ENCODE data around the gene PROX1. TPM values are rescaled to one million over a fixed set of nuclear protein-coding genes. Genes with fewer than 3 reads are reported as not detected.

Gene PROX1
- total RNA-seq, 1 donor, result 0.31 TPM

DNA sequence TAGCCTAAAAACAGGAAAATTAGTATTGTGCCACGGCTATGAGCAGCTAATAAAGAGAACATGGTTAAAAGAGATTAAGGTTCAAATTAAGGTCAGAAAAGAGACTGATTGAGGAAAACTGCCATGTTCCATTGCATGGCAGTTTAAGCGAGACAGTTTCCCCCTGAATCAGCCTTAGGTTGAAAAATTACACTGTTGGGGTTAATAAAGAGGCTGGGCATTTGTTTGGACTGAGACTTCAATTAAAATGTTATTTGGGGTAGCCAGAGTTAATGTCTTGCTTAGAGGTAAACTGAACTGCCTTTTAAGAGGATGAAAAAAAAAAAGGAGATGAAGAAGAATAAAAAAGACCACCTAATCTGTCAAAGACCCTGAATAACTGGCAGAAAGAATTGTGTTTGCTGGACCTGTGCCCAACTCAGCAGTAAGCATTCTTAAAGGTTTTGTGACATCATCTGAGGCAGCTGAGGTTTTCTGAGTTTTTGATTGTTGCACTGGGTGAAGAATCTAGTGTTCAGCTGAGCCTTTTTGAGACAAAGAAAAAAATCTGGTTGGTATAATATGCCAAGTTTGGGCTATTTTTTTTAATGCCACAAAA is 17.7 kb upstream of the PROX1 start:
- Histone ChIP-seq H3K9me3 (ENCODE audit: low read depth, low read length) (no peaks in the 10 kb centered on the region), H3K4me3 (ENCODE audit: low read length) (no peak overlapping the region), H3K4me1 (ENCODE audit: insufficient read depth, low read length) (no peaks in the 10 kb centered on the region), H3K27me3 (ENCODE audit: insufficient read depth, low read length) (no peaks in the 10 kb centered on the region)

DNA sequence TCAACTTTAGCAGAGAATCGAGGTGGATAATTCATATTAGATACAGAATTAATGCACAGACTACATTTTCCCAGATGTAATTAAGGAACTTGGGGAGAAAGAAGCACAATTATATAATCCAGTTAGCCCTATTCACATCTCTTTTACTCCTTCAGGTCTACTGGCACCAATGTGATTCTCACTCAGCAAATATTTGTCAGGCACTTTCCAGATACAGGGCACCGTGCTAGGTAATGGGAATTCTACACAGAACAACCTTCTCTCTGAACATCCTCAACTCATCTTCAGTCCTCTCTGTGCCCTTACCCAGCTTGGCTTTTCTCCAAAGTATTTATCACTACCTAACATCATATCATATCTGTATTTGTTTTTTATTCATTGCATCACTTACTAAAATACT is 15.6 kb upstream of the PROX1 start:
- Histone ChIP-seq H3K27me3 (ENCODE audit: insufficient read depth, low read length) (peaks cover 14% of the 10 kb centered on the region), H3K4me1 (ENCODE audit: insufficient read depth, low read length) (no peaks in the 10 kb centered on the region), H3K4me3 (ENCODE audit: low read length) (no peak overlapping the region), H3K9me3 (ENCODE audit: low read depth, low read length) (no peaks in the 10 kb centered on the region)

DNA sequence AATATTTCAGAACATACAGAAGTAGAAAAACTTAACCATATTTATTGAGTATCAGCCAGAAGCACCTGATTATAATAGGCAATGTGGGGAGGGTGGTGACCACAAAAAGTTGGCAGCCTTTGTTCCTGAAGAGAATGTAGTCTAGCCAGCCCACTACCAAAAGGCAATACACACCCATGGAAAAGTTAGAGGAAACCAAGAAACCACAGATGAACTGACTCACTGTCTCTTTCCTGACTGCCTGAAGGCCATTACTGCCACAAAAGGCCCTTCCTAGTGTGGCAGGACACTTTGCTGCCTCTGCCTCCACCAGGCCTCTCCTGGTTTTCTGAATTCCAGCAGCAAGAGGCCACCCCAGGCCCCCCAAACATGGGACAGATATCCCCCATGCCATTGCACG is 14.6 kb upstream of the PROX1 start:
- no peaks in the 10 kb centered on the region for H3K9me3 ChIP-seq (ENCODE audit: low read depth, low read length)
- H3K4me3 ChIP-seq (ENCODE audit: low read length), result no peak overlapping the region
- H3K27me3 ChIP-seq (ENCODE audit: insufficient read depth, low read length), result peaks cover 24% of the 10 kb centered on the region
- H3K4me1 ChIP-seq (ENCODE audit: insufficient read depth, low read length), result no peaks in the 10 kb centered on the region

DNA sequence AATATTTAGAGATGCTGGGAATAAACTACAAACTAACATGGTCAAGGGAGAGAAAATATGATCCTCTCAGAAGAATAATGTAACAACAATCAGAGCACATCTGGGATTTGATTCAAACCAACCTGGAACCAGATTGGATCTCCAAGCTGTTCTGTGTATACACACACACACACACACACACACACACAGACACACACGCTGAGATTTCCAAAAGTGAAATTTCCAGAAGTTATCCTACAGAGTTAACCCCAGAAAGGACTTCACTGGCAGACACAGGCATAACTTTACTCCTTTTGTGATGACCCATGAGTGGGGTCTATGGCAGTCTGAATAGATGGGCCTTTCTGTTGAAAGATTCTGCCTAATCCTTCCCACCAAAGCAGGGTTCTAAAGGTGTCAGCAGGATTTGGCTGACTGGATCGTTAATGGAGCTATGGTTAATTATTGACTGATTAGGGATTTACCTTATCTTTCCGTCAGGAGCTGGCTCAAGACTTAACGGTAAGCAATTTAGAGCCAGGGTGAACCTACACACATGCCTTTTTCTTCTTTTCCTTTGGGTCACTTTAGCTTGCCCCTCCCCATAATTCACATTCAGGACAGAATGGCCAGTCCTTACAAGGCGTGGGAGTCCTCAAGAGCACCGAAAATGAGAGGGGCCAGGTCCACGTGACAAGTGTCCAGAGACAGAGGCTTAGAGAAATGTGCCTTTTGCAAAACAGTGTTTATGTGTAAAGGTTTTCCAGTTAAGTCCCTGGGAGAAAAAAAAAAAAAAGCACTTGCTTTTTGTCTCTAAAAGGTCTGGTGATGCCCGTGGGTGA is 10.9 kb upstream of the PROX1 start:
- H3K4me1 ChIP-seq (ENCODE audit: insufficient read depth, low read length), result no peaks in the 10 kb centered on the region
- H3K4me3 ChIP-seq (ENCODE audit: low read length), result no peak overlapping the region
- H3K27me3 ChIP-seq (ENCODE audit: insufficient read depth, low read length), result peaks cover 59% of the 10 kb centered on the region
- H3K9me3 ChIP-seq (ENCODE audit: low read depth, low read length), result no peaks in the 10 kb centered on the region

DNA sequence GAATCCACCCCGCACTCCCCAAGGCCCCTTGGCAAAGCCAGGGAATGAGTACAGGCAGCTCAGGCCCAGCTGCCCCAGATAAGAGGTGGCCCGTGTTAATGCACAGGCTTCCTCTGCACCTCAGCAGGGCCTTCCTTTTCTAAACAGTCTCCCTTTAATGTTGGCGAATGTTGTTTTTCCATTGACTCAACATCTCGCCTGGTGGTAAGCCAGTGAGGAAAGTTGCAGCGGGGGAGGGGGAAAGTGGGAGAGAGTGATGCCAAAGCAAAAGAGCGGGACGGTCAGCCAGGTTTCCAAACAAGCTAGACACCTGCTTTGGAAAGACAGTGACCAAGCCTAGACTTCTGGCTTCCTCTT is 10.3 kb upstream of the PROX1 start:
- H3K9me3 ChIP-seq (ENCODE audit: low read depth, low read length), result no peaks in the 10 kb centered on the region
- H3K4me1 ChIP-seq (ENCODE audit: insufficient read depth, low read length), result no peaks in the 10 kb centered on the region
- H3K4me3 ChIP-seq (ENCODE audit: low read length), result no peak overlapping the region
- H3K27me3 ChIP-seq (ENCODE audit: insufficient read depth, low read length), result peaks cover 64% of the 10 kb centered on the region

DNA sequence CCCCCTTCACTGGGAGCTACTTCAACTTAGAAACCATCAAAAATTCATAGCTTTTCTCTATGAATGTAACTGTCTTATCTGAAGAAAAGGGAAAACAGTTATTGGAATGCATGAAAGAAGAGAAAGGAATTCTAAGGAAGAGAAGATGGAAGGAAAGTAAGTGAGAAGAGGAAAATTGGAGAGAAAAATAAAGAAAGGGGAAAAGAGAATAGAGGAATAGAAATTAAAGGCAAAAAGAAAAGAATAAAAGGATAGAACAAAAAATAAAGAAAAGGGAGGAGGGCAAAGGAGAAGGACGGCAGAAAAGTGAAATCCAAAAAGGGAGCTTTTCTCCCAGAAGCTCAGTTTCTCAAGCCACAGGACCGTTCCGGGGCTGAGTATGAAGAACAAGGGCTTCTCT is 9.9 kb upstream of the PROX1 start:
- Histone ChIP-seq H3K4me3 (ENCODE audit: low read length) (no peak overlapping the region), H3K4me1 (ENCODE audit: insufficient read depth, low read length) (no peaks in the 10 kb centered on the region), H3K27me3 (ENCODE audit: insufficient read depth, low read length) (peaks cover 69% of the 10 kb centered on the region), H3K9me3 (ENCODE audit: low read depth, low read length) (no peaks in the 10 kb centered on the region)

DNA sequence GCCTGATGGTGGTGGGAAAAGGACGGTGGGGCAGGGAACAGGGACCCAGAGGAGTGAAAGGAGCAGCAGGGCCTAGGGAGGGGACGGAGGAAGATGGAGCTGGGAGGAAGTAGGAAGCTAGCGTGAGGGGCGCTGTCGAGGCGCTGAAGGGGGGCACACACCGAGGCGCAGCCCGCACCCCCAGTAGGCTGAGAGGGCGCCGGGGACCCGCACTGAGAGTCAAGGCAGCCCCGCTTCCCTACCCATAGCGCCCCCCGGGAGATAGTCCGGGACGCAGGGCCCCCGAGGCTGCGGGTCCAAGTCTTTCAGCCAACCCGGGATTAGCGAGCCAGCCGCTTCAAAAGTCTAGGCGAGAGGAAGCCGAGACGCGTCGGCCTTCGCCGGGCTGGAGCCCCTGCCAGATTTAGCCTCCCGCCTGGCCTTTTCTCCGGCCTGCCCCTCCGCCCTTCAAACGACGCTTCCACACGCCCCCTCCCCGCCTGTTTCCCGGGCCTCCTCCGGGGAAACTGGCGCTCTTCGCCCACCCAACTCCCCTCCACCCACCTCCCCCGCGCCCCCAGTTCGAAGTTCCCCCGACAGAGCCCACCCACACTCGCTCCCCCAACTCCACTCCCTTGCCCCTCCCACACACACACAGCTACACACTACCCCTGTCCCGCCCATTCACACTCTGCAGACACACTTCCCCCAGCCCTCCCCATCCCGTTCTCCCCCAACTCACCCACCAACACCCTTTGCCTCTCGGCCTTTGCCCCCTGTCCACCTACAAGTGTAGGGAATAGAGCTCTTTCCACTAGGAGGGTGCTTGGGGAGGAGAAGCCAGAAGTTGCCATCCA is 7.8 kb upstream of the PROX1 start:
- Histone ChIP-seq H3K27me3 (ENCODE audit: insufficient read depth, low read length) (peaks cover 89% of the 10 kb centered on the region), H3K4me1 (ENCODE audit: insufficient read depth, low read length) (no peaks in the 10 kb centered on the region), H3K4me3 (ENCODE audit: low read length) (no peak overlapping the region), H3K9me3 (ENCODE audit: low read depth, low read length) (no peaks in the 10 kb centered on the region)

DNA sequence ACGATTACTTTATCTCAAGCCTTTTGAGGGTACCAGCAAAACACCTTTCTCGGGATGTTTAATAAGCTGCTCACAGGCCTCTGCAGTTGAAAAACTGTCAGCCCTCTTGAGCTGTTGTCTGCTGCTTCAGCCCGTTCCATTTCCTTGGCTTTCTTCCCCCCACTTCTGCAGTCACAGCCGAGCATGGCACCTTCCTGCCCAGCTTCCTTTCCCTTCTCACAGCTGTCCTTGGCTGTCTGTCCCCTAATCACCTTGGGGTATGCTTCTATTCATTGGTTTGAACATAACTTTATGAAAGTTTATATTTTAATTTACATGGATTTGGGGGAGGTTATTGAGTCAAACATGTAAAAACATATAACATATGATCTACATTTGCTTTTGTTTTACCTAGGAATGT is 6.9 kb upstream of the PROX1 start:
- H3K4me3 ChIP-seq (ENCODE audit: low read length), result no peak overlapping the region
- peaks cover 96% of the 10 kb centered on the region for H3K27me3 ChIP-seq (ENCODE audit: insufficient read depth, low read length)
- no peaks in the 10 kb centered on the region for H3K4me1 ChIP-seq (ENCODE audit: insufficient read depth, low read length)
- no peaks in the 10 kb centered on the region for H3K9me3 ChIP-seq (ENCODE audit: low read depth, low read length)

DNA sequence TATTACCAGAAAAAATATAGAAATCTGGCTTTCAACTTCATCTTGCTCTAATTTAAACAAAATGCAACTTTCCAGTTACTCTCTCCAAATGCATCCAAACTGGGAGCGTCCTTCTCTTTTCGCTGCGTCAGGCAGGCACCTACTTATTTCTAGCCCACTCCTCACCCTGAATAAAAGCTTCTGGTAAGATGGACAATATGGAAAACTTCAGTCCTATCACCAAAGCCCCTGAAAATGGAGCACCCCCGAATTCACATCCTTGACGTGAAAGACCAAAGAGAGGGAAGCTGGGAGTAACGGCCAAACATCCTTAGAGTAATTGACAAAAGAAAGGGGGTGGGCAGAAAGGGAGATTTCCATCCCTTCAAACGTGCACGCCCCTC is 5.5 kb upstream of the PROX1 start:
- Histone ChIP-seq H3K27me3 (ENCODE audit: insufficient read depth, low read length) (peaks cover 96% of the 10 kb centered on the region), H3K4me1 (ENCODE audit: insufficient read depth, low read length) (no peaks in the 10 kb centered on the region), H3K9me3 (ENCODE audit: low read depth, low read length) (no peaks in the 10 kb centered on the region), H3K4me3 (ENCODE audit: low read length) (no peak overlapping the region)

DNA sequence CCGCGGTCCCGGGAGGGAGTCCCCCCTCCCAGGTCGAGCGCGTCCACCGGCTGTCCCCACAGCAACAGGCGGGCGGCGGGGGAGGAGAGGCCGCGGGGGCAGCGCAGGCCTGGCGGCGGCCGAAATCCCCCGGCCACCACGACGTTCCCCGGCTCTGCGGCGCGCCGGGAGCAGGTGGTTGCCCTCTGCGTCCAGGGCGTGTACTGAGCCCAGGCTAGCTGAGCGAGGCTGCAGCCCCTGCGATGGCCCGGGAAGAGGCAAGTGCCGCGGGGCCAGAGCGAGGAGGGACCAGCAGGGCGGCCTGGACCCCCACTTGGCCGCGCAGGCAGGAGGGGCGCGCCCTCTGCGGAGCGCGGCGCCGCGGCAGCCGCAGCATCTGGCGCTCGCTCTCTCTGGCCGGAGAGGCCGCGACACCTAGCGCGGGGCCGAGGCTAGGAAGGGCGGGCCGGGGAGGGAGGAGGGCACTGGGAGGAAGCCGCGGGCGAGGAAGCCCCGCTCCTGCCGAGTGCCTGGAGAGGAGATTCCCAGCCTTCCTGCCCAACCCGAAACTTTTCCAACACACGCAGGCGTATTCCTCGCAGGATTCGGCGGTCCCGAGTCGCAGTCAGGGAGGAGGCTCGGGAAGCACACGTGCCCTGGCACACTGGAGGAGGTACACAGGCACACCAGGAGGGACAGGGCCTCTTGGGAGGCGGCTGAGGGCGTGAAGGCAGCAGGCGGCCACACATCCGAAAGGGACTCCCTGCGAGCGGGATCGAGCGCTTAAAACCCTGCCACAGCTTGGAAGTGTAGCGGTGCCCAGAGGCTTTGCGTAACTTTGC is 4.9 kb upstream of the PROX1 start:
- Histone ChIP-seq H3K4me1 (ENCODE audit: insufficient read depth, low read length) (peaks cover 2% of the 10 kb centered on the region), H3K4me3 (ENCODE audit: low read length) (no peak overlapping the region), H3K9me3 (ENCODE audit: low read depth, low read length) (no peaks in the 10 kb centered on the region), H3K27me3 (ENCODE audit: insufficient read depth, low read length) (peaks cover 92% of the 10 kb centered on the region)

DNA sequence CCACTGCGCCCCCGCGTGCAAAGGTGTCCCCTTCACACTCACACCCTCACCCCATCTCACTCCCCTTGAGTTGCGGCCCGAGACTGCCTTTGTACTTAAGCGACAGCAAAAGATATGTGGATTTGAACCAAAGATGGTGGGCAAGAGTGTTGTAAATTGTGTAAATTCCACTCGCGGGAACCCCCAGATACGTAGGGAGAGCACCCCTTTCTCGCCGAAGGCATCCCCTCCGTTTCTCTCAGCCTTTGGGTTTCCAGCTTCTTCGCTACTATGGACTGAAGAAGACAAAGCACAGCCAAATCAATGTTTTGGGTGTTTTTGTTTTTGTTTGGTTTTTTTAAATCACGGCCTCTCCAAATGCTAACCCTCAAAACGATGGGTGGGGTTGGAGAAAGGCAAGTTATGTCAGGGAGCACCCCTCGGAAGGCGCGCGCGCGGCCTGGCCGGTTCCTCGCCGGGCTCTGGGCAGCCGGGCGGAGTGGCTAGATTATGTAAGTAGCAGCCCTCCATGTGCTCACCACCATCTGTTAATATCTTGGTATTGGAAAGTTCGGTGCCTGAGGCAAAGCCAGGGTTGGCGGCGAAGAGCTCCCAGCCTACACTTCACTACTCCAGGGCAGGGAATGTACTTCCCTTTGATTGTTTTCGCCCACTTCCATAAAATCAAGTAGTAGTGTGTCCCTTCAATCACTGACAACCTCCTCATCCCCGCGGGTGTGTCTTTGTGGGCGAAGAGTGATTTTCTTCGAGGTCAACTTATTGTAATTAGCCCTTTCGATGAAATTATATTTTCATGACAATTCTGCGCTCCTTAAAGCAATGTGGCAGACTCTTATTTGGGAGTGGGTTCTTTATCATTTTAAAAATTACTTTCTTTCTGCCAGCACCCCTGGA is 4.0 kb upstream of the PROX1 start:
- no peaks in the 10 kb centered on the region for H3K9me3 ChIP-seq (ENCODE audit: low read depth, low read length)
- H3K27me3 ChIP-seq (ENCODE audit: insufficient read depth, low read length), result peaks cover 92% of the 10 kb centered on the region
- H3K4me1 ChIP-seq (ENCODE audit: insufficient read depth, low read length), result peaks cover 11% of the 10 kb centered on the region
- no peak overlapping the region for H3K4me3 ChIP-seq (ENCODE audit: low read length)

DNA sequence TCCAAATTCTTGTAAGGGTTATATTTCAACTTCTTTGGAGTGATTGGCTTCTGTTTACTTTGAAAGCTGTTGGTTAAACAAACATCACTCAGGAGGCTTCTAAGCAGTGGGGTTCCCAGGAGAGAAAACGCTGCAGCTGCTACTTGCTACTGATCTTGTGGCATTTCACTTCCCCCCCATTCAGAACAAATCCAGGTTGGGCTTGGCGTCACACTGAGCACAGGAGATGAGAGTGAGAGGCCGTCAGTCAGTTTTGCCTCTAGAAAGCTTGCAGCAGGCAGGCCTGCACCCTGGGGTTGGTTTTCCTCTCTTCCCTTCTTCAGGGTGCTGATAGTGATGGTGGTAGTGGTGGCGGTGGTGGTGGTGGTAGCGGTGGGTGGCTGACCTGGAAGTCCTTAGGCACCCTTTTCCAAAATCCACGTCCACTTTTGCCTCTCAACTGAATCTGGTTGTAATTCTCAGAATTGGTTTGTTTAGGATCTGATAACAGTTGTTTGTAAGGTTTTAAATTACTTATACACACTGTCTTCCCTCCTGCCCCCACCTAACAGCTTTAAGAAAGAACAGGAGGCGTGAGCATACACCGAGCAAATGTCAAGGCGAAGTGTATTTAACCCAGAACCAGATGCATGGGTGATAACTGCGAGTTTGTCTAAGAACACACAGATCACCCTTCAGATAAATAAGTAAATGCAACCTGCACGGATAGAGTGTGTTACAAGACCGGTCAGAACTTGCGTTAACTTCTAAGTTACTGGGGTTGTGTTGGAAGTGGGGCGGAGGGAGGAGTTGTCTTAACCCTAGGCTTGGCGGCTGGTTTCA is 3.2 kb upstream of the PROX1 start:
- no peaks in the 10 kb centered on the region for H3K9me3 ChIP-seq (ENCODE audit: low read depth, low read length)
- H3K4me3 ChIP-seq (ENCODE audit: low read length), result no peak overlapping the region
- H3K4me1 ChIP-seq (ENCODE audit: insufficient read depth, low read length), result peaks cover 19% of the 10 kb centered on the region
- peaks cover 92% of the 10 kb centered on the region for H3K27me3 ChIP-seq (ENCODE audit: insufficient read depth, low read length)

DNA sequence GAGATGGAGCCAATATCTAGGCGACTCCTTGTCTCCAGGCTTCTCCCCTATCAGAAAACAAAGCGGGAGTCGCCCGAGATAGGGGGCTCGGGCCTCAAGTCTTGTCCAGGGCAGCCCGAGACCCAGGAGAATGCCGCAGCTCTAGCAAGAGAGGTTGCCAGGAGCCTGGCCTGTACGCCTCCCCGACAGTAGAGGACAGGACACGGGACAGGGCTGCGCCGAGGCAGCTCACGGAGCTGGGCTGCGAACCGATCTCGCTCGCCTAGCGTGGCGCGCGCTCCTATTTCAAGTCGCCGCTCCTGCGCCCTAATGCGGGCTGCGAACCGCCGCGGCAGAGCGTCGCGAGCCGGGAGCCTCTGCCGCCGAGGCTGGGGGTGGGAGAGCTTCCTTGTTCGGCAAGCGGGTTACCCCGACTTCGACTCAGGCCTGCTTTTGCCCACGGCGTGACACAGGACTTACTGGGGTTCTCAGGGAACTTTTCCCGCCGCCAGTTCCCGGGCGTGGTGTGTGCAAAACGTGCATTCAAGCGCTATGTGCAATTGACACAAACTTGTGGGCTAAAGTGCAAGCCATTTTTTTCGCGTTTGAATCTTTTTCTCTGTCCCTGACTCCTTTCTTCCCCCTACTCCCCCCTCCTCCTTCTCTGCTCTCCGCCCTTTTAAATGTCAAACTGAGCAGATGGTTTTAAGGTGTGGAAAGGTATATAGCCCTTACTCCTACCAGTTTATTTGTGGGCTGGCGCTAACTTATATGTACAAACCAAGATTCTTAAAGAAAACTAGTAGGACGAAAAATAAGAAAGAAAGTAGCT is 2.4 kb upstream of the PROX1 start:
- Histone ChIP-seq H3K9me3 (ENCODE audit: low read depth, low read length) (no peaks in the 10 kb centered on the region), H3K27me3 (ENCODE audit: insufficient read depth, low read length) (peaks cover 95% of the 10 kb centered on the region), H3K4me3 (ENCODE audit: low read length) (no peak overlapping the region), H3K4me1 (ENCODE audit: insufficient read depth, low read length) (peaks cover 20% of the 10 kb centered on the region)
